ENCODE data around the gene CLSTN2.

CLSTN2 gene

GRCh38 chr3:140465988-140466387 lies 531.0 kb downstream of the CLSTN2 start:
- TF ChIP-seq CTCF (IDR thresholded peaks at IDR 0.05; ENCODE audit: low read depth, low read length): no peak

GRCh38 chr3:140466535-140466934 lies 531.5 kb downstream of the CLSTN2 start:
- TF ChIP-seq CTCF (IDR thresholded peaks at IDR 0.05; ENCODE audit: low read depth, low read length): no peak

More at GRCh38 chr3:140465988-140466387, 531.0 kb downstream of the CLSTN2 start:
- no peak for DNase-seq (ENCODE audit: extremely low read depth, low read depth)

GRCh38 chr3:140467104-140467577 lies 532.2 kb downstream of the CLSTN2 start:
- DNase-seq (ENCODE audit: extremely low read depth, low read depth): no peak
- TF ChIP-seq CTCF (IDR thresholded peaks at IDR 0.05; ENCODE audit: low read depth, low read length): no peak

More at GRCh38 chr3:140466535-140466934, 531.5 kb downstream of the CLSTN2 start:
- DNase-seq (ENCODE audit: extremely low read depth, low read depth): no peak

DNA sequence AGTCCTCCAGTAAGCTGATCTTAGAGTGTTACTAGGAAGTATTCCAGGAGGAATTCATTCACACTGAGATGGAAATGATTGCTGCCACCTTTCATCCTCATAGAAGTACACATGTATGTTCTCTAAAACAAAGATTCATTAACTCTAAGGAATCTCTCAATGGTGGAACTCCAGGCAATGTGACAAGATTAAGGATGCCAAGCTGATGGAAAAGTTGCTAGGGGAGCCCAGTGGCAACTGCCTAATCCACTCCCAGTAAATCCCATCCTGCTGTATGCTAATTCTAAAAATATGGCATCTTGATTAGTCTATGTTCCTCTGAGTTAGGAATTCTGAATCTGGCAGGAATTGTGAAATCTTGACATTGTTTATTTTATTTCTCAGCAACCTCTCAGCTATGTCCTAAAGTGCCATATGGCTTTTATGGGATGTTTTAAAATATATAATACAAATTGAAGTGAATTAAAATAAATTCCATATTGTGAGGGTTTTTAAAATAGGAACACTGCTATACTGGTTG lies 532.9 kb downstream of the CLSTN2 start:
- no peak for DNase-seq (ENCODE audit: extremely low read depth, low read depth)
- TF ChIP-seq CTCF (IDR thresholded peaks at IDR 0.05; ENCODE audit: low read depth, low read length): no peak

DNA sequence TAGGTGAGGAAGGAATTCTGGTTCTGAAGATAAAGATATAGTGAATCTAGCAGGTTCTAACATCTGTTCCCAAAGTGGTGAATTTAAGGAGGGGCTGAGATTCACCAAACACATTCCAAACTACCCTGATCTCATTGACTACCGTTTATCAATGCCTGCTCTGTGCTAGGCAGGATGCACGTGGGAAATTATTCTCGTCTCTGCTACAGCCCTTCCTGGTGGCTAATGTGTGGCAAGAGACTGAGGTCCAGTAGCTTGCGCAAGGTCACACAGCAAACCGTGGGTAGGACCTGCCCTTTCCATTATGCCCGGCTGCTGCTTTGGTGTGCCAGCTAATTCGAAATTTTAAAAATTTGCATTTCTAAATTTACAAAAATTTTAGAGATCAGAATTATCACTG lies 533.4 kb downstream of the CLSTN2 start:
- TF ChIP-seq CTCF (IDR thresholded peaks at IDR 0.05; ENCODE audit: low read depth, low read length): no peak
- no peak for DNase-seq (ENCODE audit: extremely low read depth, low read depth)

GRCh38 chr3:140469491-140469890 lies 534.5 kb downstream of the CLSTN2 start:
- TF ChIP-seq CTCF (IDR thresholded peaks at IDR 0.05; ENCODE audit: low read depth, low read length): no peak
- DNase-seq (ENCODE audit: extremely low read depth, low read depth): no peak

DNA sequence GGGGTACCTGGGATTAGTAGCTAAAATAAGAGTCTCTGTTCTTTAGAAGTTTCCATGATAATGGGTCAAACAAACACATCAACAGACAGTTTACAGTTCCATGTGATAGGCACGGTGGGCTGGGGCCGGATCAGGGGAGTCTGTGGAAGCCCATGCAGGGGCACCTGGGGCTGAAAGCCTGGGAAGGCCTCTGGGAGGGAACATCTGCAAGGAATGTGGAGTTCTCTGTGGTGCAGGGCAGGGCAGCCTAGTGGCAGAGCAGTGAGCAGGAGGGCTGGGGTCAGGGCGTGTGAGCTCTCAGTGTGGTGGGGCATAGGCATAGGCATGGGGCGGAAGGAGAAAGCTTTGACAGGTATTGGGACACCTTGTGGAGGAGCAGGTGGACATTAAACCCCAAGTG lies 535.2 kb downstream of the CLSTN2 start:
- TF ChIP-seq CTCF (IDR thresholded peaks at IDR 0.05; ENCODE audit: low read depth, low read length): no peak
- DNase-seq (ENCODE audit: extremely low read depth, low read depth): no peak
